ENCODE results near the gene PSME3.

GRCh38 chr17:42830971-42831370, 2.2 kb upstream of the PSME3 start:
- TF ChIP-seq POLR2AphosphoS5 (IDR thresholded peaks at IDR 0.05; ENCODE audit: low read depth, low read length): no peak
- TF ChIP-seq REST (IDR thresholded peaks at IDR 0.05; ENCODE audit: insufficient read depth in 1 of 2, low read depth in 2 of 2, low read length in 2 of 2): no peak
- no peak for TF ChIP-seq SIN3A (IDR thresholded peaks at IDR 0.05; ENCODE audit: borderline replicate concordance, insufficient read depth, low read length)
- TF ChIP-seq TAF1 (IDR thresholded peaks at IDR 0.05; ENCODE audit: borderline replicate concordance, insufficient read depth, low read length): no peak
- TF ChIP-seq FOXP2 (optimal IDR thresholded peaks at IDR 0.05; ENCODE audit: borderline replicate concordance, extremely low read depth, extremely low read length, insufficient read depth): no peak
